ENCODE results near the gene DOCK3.

- no peak for TF ChIP-seq ZFP30 (CRISPR knock-in tag; IDR thresholded peaks at IDR 0.05)
- TF ChIP-seq ZNF565 (CRISPR knock-in tag; conservative IDR thresholded peaks at IDR 0.05; ENCODE audit: low read depth) = no peak
- no peak for TF ChIP-seq TCF4 (CRISPR knock-in tag; IDR thresholded peaks at IDR 0.05; ENCODE audit: borderline replicate concordance)
- TF ChIP-seq, protein P1, sequence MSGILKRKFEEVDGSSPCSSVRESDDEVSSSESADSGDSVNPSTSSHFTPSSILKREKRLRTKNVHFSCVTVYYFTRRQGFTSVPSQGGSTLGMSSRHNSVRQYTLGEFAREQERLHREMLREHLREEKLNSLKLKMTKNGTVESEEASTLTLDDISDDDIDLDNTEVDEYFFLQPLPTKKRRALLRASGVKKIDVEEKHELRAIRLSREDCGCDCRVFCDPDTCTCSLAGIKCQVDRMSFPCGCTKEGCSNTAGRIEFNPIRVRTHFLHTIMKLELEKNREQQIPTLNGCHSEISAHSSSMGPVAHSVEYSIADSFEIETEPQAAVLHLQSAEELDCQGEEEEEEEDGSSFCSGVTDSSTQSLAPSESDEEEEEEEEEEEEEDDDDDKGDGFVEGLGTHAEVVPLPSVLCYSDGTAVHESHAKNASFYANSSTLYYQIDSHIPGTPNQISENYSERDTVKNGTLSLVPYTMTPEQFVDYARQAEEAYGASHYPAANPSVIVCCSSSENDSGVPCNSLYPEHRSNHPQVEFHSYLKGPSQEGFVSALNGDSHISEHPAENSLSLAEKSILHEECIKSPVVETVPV (CRISPR knock-in tag; IDR thresholded peaks at IDR 0.05) = no peak
- TF ChIP-seq TOX (CRISPR knock-in tag; IDR thresholded peaks at IDR 0.05; ENCODE audit: borderline replicate concordance) = no peak
- TF ChIP-seq PPARA (CRISPR knock-in tag; IDR thresholded peaks at IDR 0.05; ENCODE audit: borderline replicate concordance) = no peak
- no peak for TF ChIP-seq PATZ1 (CRISPR knock-in tag; IDR thresholded peaks at IDR 0.05; ENCODE audit: borderline replicate concordance)
- TF ChIP-seq ARNTL (CRISPR knock-in tag; IDR thresholded peaks at IDR 0.05; ENCODE audit: borderline replicate concordance, low read depth) = no peak
These were observed 209.0 kb downstream of the DOCK3 start for GRCh38 chr3:50883755-50884154.
